RWPE2 (cell line): ENCODE data around the gene MACROD2.

Experiments used
- ATAC-seq: fragments of 200-7000 bp; cut with Tn5 transposase; 3 replicates; pipeline ENCODE4 v1.9.1; 2021; ENCODE audit warnings: low read depth
- DNase-seq: peaks from one replicate; pipeline ENCODE4 v3.0.0-alpha.2; 2020; ENCODE audit warnings: low spot score
- H3K27ac ChIP-seq: fragments of 450-650 bp; 2 replicates; pipeline ENCODE4 v1.5.1; 2017; ENCODE audit warnings: mild to moderate bottlenecking; ENCODE audit not compliant: poor library complexity, severe bottlenecking
- H3K27me3 ChIP-seq: fragments of 250-450 bp; sonication (Bioruptor Pico); 2 replicates; pipeline ENCODE4 v1.5.1; 2021; ENCODE audit warnings: mild to moderate bottlenecking, moderate library complexity; ENCODE audit not compliant: insufficient read depth, poor library complexity, severe bottlenecking
- H3K36me3 ChIP-seq: fragments of 250-450 bp; sonication (Bioruptor Pico); 2 replicates; pipeline ENCODE4 v1.5.1; 2020; ENCODE audit warnings: low read depth, mild to moderate bottlenecking, moderate library complexity
- H3K4me1 ChIP-seq: fragments of 250-450 bp; sonication (Bioruptor Pico); 2 replicates; pipeline ENCODE4 v1.5.1; 2021; ENCODE audit warnings: mild to moderate bottlenecking, moderate library complexity; ENCODE audit not compliant: insufficient read depth, poor library complexity, severe bottlenecking
- H3K4me3 ChIP-seq: fragments of 250-450 bp; sonication (Bioruptor Pico); 2 replicates; pipeline ENCODE4 v1.5.1; 2021; ENCODE audit warnings: mild to moderate bottlenecking, moderate library complexity; ENCODE audit not compliant: severe bottlenecking
- H3K9me3 ChIP-seq: fragments of 250-450 bp; sonication (Bioruptor Pico); 2 replicates; pipeline ENCODE4 v1.5.1; 2021; ENCODE audit warnings: mild to moderate bottlenecking, moderate library complexity; ENCODE audit not compliant: severe bottlenecking
- TF ChIP-seq, protein P1 (sequence below): fragments of 450-650 bp; IDR thresholded peaks from one replicate; pipeline ENCODE4 v1.5.1; 2017; ENCODE audit warnings: mild to moderate bottlenecking, moderate library complexity; ENCODE audit not compliant: poor library complexity, severe bottlenecking

Gene MACROD2

DNA sequence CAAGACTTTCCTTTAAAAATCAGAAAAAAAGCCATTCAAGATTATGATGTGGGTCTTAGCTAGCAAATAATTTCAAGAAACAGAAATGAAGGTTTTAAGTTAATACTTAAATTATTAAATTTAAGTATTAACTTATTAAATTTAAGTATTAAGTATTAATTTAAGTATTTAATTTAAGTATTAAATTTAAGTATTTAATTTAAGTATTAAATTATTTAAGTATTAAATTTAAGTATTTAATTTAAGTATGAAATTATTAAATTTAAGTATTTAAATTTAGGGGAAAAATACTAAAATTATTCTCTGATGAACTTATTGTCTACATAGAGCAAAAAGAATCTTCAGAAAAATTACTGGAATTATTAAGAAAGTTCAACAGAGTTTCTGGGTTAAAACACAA is 1171.4 kb downstream of the MACROD2 start:
- no peaks in the 10 kb centered on the region; the same call in 1 of the 2 replicates for H3K36me3 ChIP-seq
- DNase-seq (no peak), ATAC-seq (no peak)
- H3K27ac ChIP-seq: no peak overlapping the region
- H3K4me1 ChIP-seq: peaks cover 7% of the 10 kb centered on the region
- no peak overlapping the region for H3K4me3 ChIP-seq
- TF ChIP-seq, protein P1, sequence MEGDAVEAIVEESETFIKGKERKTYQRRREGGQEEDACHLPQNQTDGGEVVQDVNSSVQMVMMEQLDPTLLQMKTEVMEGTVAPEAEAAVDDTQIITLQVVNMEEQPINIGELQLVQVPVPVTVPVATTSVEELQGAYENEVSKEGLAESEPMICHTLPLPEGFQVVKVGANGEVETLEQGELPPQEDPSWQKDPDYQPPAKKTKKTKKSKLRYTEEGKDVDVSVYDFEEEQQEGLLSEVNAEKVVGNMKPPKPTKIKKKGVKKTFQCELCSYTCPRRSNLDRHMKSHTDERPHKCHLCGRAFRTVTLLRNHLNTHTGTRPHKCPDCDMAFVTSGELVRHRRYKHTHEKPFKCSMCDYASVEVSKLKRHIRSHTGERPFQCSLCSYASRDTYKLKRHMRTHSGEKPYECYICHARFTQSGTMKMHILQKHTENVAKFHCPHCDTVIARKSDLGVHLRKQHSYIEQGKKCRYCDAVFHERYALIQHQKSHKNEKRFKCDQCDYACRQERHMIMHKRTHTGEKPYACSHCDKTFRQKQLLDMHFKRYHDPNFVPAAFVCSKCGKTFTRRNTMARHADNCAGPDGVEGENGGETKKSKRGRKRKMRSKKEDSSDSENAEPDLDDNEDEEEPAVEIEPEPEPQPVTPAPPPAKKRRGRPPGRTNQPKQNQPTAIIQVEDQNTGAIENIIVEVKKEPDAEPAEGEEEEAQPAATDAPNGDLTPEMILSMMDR: no peak
- peaks cover 5% of the 10 kb centered on the region for H3K9me3 ChIP-seq
- H3K27me3 ChIP-seq: no peaks in the 10 kb centered on the region

DNA sequence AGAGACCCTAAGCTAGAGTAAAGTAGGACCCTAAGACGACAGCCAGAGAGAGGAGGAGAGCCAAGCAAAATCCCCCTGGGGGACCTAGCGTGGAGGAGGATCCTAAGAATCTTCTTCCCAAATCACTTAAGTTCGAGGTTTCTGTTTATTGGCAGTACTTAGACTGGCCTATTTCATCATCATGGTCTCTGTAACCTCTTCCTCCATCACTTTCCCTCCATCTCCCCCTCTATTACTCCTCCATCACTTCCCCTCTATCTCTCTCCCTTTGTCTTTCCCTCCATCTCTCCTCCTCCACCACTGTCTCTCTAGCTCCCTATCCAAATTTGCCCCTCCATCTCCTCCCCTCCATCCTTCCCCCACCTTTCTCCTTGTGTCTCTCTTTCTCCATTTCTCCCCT is 1175.7 kb downstream of the MACROD2 start:
- Histone ChIP-seq H3K9me3 (no peaks in the 10 kb centered on the region), H3K4me1 (no peaks in the 10 kb centered on the region), H3K27me3 (no peaks in the 10 kb centered on the region), H3K36me3 (no peaks in the 10 kb centered on the region), H3K27ac (no peak overlapping the region), H3K4me3 (no peak overlapping the region)
- no peak for DNase-seq
- TF ChIP-seq, protein P1: no peak
- no peak for ATAC-seq

GRCh38 chr20:15176929-15177328 is 1181.6 kb downstream of the MACROD2 start:
- ATAC-seq (no peak), DNase-seq (no peak)
- no peaks in the 10 kb centered on the region for H3K27me3 ChIP-seq
- no peak overlapping the region for H3K4me3 ChIP-seq
- TF ChIP-seq, protein P1: no peak
- no peak overlapping the region for H3K27ac ChIP-seq
- no peaks in the 10 kb centered on the region for H3K4me1 ChIP-seq
- no peaks in the 10 kb centered on the region for H3K9me3 ChIP-seq
- no peaks in the 10 kb centered on the region for H3K36me3 ChIP-seq

DNA sequence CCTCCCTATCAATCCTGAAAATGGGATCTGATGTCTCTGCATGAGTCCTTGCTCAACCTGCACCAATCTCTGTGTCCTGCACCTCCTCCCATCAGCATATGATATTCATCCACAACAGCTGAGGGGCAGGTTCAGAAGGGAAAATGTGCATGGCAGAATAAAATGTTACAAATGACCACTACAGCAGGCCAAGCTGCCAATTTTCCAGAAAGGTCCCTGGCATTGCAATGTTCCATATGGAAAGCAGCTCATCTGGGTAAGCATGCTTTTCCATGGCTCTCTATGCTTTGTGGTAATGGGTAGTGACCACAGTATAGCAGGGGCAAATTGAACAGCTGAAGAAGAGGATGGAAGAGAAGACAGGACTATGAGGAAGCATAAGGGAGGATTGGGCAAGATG is 1183.3 kb downstream of the MACROD2 start:
- Histone ChIP-seq H3K36me3 (no peaks in the 10 kb centered on the region), H3K27me3 (no peaks in the 10 kb centered on the region), H3K4me3 (no peak overlapping the region), H3K27ac (no peak overlapping the region), H3K4me1 (no peaks in the 10 kb centered on the region), H3K9me3 (no peaks in the 10 kb centered on the region)
- TF ChIP-seq, protein P1: no peak
- no peak for ATAC-seq
- no peak for DNase-seq

DNA sequence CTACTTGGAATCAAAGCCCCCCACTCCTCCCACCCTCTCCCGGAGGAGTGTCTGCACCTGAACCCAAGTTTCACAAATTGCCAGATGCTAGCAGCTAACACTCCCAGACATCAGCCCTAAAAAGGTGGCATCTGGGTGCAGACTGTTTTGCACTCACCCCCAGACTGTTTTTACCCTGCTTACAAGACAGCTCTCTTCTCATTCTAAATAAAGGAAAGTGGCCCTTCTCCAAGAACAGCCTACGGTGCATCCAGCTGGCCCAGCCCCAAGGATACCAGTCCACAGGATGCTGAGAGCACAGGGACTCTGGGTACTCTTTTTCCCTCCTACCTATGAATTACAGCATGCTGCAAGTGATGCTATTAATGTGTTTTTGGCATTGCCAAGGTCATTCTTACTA is 1184.1 kb downstream of the MACROD2 start:
- Histone ChIP-seq H3K27ac (no peak overlapping the region), H3K27me3 (no peaks in the 10 kb centered on the region), H3K4me3 (no peak overlapping the region), H3K9me3 (no peaks in the 10 kb centered on the region), H3K4me1 (no peaks in the 10 kb centered on the region), H3K36me3 (no peaks in the 10 kb centered on the region)
- TF ChIP-seq, protein P1: no peak
- ATAC-seq (no peak), DNase-seq (no peak)
